Hepatocyte (in vitro differentiated cells): ENCODE data around the gene PSPN.

Source experiments
- CTCF ChIP-seq: fragments of 200-600 bp; sonication (generic); IDR thresholded peaks from 2 replicates; pipeline ENCODE4 v1.5.1; 2016; ENCODE audit warnings: antibody characterized with exemption, mild to moderate bottlenecking; ENCODE audit not compliant: poor library complexity
- EZH2 ChIP-seq: fragments of 200-600 bp; sonication (generic); IDR thresholded peaks from 2 replicates; pipeline ENCODE4 v1.6.1; 2016; ENCODE audit warnings: antibody characterized with exemption, mild to moderate bottlenecking, borderline replicate concordance
- EZH2phosphoT487 ChIP-seq: fragments of 200-600 bp; sonication (generic); IDR thresholded peaks from one replicate; pipeline ENCODE4 v1.6.1; 2018; ENCODE audit warnings: antibody characterized with exemption, mild to moderate bottlenecking, low read depth, moderate library complexity; ENCODE audit not compliant: unreplicated experiment, severe bottlenecking

- TF ChIP-seq CTCF (no peak), EZH2phosphoT487 (no peak), EZH2 (no peak)
Observed at GRCh38 chr19:6415591-6416190, 40.0 kb upstream of the PSPN start.
